Aorta (tissue), 5 donors: ENCODE results near the gene HPSE2. TPM values are rescaled to one million over a fixed set of nuclear protein-coding genes. Genes with fewer than 3 reads are reported as not detected.

Experiments
- ATAC-seq: fragments of 200-7000 bp; cut with Tn5 transposase; one replicate; pipeline ENCODE4 v1.9.1; 2022; ENCODE audit warnings: moderate library complexity; ENCODE audit not compliant: low FRiP score
- DNase-seq, 2 donors: peaks; one replicate each; pipeline ENCODE4 v3.0.0-alpha.2; 2020
- H3K27ac ChIP-seq, 2 donors: one replicate each; pipeline ENCODE4 v1.5.1; 2013; ENCODE audit warnings: low read length in 2 of 2, mild to moderate bottlenecking in 2 of 2, moderate library complexity in 2 of 2, control low read depth in 1 of 2, inconsistent platforms in 1 of 2, low read depth in 1 of 2
- H3K27me3 ChIP-seq, 2 donors: one replicate each; pipeline ENCODE4 v1.6.1; 2013; ENCODE audit warnings: control low read depth in 1 of 2, low read length in 1 of 2, mild to moderate bottlenecking in 1 of 2, moderate library complexity in 1 of 2; ENCODE audit not compliant: insufficient read depth in 2 of 2, control insufficient read depth in 1 of 2
- H3K36me3 ChIP-seq, 2 donors: one replicate each; pipeline ENCODE4 v1.6.1; 2013; ENCODE audit warnings: control low read depth in 1 of 2, low read length in 1 of 2, mild to moderate bottlenecking in 1 of 2; ENCODE audit not compliant: insufficient read depth in 2 of 2, control insufficient read depth in 1 of 2
- H3K4me1 ChIP-seq, 2 donors: one replicate each; pipeline ENCODE4 v1.6.1; 2013; ENCODE audit warnings: low read length in 2 of 2, control low read depth in 1 of 2, mild to moderate bottlenecking in 1 of 2, moderate library complexity in 1 of 2; ENCODE audit not compliant: insufficient read depth in 2 of 2, control insufficient read depth in 1 of 2
- H3K4me3 ChIP-seq, 2 donors: one replicate each; pipeline ENCODE4 v1.5.1; 2013; ENCODE audit warnings: low read length in 2 of 2, control low read depth in 1 of 2, mild to moderate bottlenecking in 1 of 2
- H3K9me3 ChIP-seq: one replicate; pipeline ENCODE4 v1.6.1; 2013; ENCODE audit warnings: mild to moderate bottlenecking, low read length; ENCODE audit not compliant: control insufficient read depth
- WGBS, 2 donors: extraction: QIAGEN DNeasy Blood & Tissue Kit; methylation state at CpG; one replicate each; pipeline ENCODE4 v1.1.7; 2013; 5-methylcytosine and 5-hydroxymethylcytosine counted together
- intact Hi-C, 2 donors: fragments of 100-400 bp; cut with DNase I; formaldehyde crosslinking; loops; one replicate each; pipeline versions ENCODE4 v1.14.2 to v1.15.0; 2022
- polyA plus RNA-seq, 2 donors: library from polyadenylated mRNA; stranded (reverse); fragments of 200-250 nt; gene quantifications; one replicate each; pipeline ENCODE4 v1.2.3, GENCODE V29; 2013
- total RNA-seq, 2 donors: library from RNA; stranded (reverse); fragmentation: NEBNext Ultra II Directional; extraction: Animal tissue kit (Norgen Biotek cat#: 25700); gene quantifications; one replicate each; pipeline ENCODE4 v1.2.1, GENCODE V29; 2021
- donor health status: healthy with polysubstance abuse.
- donor health status: Bipolar disorder and iron deficiency.
- donor health status: DM: no; HTN: no; CAD: no.
- donor health status: DM: no; HTN: no; CAD: no.
- donor health status: DM: yes; HTN: yes; CAD: no.

Gene HPSE2
- total and polyA plus RNA-seq, 4 donors, result 1.2 to 22.0 (median 4.8) TPM

DNA sequence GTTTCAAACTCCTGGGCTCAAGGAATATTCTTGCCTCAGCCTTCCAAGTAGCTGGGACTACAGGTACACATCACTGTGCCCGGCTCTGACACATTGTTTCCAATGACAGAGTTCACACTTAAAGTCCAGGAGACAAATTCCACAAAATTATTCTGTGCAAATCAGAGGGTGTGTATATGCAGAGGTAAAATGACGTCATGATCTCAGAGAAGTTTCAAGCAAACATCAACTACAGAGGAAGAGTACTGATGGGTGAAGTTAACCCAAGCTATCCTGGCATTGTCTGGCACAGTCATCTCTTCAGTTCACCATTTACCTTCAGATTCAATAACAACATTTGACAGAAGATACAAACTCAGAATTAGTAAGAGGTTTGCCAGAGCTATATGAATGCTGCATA is 388.9 kb downstream of the HPSE2 start:
- ATAC-seq, result no peak
- no peaks in the 10 kb centered on the region for H3K27me3 ChIP-seq
- H3K9me3 ChIP-seq, result no peaks in the 10 kb centered on the region
- H3K4me3 ChIP-seq, result no peak overlapping the region
- H3K4me1 ChIP-seq, result no peaks in the 10 kb centered on the region
- H3K36me3 ChIP-seq, result no peaks in the 10 kb centered on the region
- WGBS, 2 donors, result 72 to 88% methylated on average over 2 of the region's 2 CpGs
- no peak for DNase-seq
- no peak overlapping the region for H3K27ac ChIP-seq
- intact Hi-C loops, result no loop called here

DNA sequence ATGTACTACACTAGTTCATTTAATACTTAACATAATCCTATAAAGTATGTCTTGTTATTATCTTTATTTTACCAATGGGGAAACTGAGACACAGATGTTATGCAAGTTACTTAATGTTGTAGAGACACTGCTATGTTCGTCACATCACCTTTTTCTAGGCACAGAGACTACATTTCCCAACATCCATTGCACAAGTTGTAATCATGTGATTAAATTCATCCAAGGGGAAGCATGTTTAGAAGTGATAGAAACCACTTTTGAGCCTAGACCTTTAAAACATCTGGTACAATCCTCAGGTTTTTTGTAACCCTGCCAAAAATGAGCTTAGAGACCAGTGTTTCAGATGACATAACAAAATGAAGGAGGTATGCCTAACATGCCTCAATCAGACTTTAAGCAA is 402.1 kb downstream of the HPSE2 start:
- Histone ChIP-seq H3K36me3 (no peaks in the 10 kb centered on the region), H3K4me1 (no peaks in the 10 kb centered on the region), H3K9me3 (no peaks in the 10 kb centered on the region), H3K4me3 (no peak overlapping the region), H3K27ac (no peak overlapping the region), H3K27me3 (no peaks in the 10 kb centered on the region)
- DNase-seq (no peak), ATAC-seq (no peak)
- 89 to 90% methylated on average over 1 of the region's 1 CpG for WGBS, 2 donors
- intact Hi-C loops, result no loop called here

DNA sequence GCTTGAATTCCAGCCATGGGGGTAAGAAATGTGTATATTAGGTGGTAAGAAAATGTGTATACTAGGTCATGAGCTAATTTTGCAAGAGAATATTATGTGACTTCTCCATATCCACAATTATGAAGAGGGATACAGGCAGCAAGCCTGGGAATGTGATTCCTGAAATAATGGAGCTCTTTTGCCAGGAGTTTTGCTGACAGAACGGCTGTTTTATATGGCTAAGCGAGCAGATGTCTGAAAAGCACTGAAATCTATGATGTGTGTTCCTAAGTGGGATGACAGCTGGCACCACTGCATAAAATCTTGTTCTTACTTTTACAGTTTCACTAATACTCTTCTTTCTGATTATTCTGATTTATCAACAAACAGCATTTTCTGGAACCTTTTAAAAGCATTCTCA is 402.9 kb downstream of the HPSE2 start:
- WGBS, 2 donors, result 8 to 16% methylated on average over 2 of the region's 2 CpGs
- Histone ChIP-seq H3K4me1 (no peaks in the 10 kb centered on the region), H3K27me3 (no peaks in the 10 kb centered on the region), H3K36me3 (no peaks in the 10 kb centered on the region), H3K4me3 (no peak overlapping the region), H3K9me3 (no peaks in the 10 kb centered on the region), H3K27ac (no peak overlapping the region)
- no peak for ATAC-seq
- intact Hi-C loops, result no loop called here
- no peak for DNase-seq

DNA sequence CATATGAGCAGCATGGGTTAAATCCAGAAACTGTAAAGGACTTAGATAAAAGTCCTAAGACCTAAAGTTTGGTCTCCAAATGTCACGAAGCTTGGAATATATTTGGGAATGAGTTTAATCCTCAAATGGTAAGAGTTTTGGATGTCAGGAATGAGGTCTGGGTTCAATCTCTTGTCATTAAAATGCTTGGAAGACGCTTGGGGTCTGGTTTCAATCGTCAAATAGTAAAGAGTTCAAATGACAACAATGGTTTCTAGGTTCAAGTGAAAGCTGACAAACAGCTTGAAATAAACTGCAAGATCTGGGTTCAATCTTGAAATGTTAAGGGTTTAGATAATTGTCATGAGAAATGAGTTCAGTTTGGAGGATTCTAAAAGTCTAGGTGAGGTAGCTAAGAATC is 403.5 kb downstream of the HPSE2 start:
- Histone ChIP-seq H3K27ac (no peak overlapping the region), H3K4me1 (no peaks in the 10 kb centered on the region), H3K4me3 (no peak overlapping the region), H3K27me3 (no peaks in the 10 kb centered on the region), H3K36me3 (no peaks in the 10 kb centered on the region), H3K9me3 (no peaks in the 10 kb centered on the region)
- 37 to 40% methylated on average over 3 of the region's 3 CpGs for WGBS, 2 donors
- ATAC-seq (no peak), DNase-seq (no peak)
- intact Hi-C loops, result no loop called here

DNA sequence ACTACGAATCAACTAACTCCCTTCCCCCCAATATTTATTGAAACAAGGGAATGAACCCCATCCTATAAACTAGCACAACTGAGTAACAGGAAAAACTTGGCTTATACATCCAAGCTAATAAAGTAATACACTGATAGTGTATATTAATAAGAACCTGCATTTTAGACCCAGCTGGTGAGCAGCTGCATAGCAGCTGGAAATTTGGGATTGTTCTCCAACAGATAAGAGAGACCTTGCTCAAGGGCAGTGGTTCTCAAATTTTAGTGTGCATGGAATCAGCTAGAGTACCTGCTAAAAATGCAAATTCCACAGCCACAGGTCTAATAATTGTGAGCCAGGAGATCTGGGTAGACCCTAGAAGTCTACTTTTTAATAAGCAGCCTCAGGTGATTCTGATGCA is 404.3 kb downstream of the HPSE2 start:
- H3K36me3 ChIP-seq, result no peaks in the 10 kb centered on the region
- no peaks in the 10 kb centered on the region for H3K4me1 ChIP-seq
- no peak overlapping the region for H3K4me3 ChIP-seq
- DNase-seq, result no peak
- no peak for ATAC-seq
- intact Hi-C loops, result no loop called here
- H3K27me3 ChIP-seq, result no peaks in the 10 kb centered on the region
- no peaks in the 10 kb centered on the region for H3K9me3 ChIP-seq
- WGBS, 2 donors, result 75 to 94% methylated on average over 1 of the region's 1 CpG
- H3K27ac ChIP-seq, result no peak overlapping the region

DNA sequence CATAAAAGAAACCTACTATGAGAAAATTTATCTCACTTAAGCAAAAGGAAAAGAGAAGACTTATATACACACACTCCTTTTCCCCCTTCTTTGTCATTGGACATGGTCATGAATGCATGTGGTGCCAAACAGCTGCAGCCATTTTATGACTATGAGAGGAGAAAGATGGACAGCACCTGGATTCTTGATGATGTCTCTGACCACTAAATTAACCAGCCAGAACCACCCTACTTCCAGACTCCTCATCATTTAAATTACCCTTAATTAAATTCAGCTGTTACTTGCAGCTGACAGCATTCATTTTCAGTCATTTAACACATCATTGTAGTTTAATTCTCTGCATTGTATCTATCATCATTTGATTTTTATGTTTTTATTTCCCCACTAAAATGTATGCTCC is 409.9 kb downstream of the HPSE2 start:
- DNase-seq (no peak), ATAC-seq (no peak)
- Histone ChIP-seq H3K27ac (no peak overlapping the region), H3K4me1 (no peaks in the 10 kb centered on the region), H3K36me3 (no peaks in the 10 kb centered on the region), H3K9me3 (no peaks in the 10 kb centered on the region), H3K27me3 (no peaks in the 10 kb centered on the region), H3K4me3 (no peak overlapping the region)
- intact Hi-C loops, result no loop called here

DNA sequence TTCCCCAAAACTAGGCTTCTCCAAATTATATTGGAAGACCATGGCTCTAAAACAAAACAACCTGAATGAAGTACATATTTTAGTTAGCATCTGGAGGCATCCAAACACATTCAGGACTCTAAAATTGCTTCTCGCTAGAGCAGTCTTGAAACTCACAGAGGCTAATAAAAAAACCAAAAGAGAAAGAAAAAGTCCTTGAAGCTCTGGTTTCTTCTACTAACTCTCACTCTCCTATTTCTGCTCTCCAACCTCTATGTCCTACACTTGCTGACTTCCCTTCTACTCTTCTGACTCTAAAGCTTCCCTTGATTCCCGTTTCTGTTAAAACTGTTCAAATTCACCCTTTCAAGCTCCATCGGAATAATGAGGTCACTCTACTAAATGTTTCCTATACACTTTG is 418.3 kb downstream of the HPSE2 start:
- ATAC-seq (no peak), DNase-seq (no peak)
- H3K27me3 ChIP-seq, result no peaks in the 10 kb centered on the region
- H3K36me3 ChIP-seq, result no peaks in the 10 kb centered on the region
- intact Hi-C loops, result no loop called here
- no peaks in the 10 kb centered on the region for H3K9me3 ChIP-seq
- WGBS, 2 donors, result 89 to 90% methylated on average over 3 of the region's 3 CpGs
- no peaks in the 10 kb centered on the region for H3K4me1 ChIP-seq
- H3K27ac ChIP-seq, result no peak overlapping the region
- H3K4me3 ChIP-seq, result no peak overlapping the region

DNA sequence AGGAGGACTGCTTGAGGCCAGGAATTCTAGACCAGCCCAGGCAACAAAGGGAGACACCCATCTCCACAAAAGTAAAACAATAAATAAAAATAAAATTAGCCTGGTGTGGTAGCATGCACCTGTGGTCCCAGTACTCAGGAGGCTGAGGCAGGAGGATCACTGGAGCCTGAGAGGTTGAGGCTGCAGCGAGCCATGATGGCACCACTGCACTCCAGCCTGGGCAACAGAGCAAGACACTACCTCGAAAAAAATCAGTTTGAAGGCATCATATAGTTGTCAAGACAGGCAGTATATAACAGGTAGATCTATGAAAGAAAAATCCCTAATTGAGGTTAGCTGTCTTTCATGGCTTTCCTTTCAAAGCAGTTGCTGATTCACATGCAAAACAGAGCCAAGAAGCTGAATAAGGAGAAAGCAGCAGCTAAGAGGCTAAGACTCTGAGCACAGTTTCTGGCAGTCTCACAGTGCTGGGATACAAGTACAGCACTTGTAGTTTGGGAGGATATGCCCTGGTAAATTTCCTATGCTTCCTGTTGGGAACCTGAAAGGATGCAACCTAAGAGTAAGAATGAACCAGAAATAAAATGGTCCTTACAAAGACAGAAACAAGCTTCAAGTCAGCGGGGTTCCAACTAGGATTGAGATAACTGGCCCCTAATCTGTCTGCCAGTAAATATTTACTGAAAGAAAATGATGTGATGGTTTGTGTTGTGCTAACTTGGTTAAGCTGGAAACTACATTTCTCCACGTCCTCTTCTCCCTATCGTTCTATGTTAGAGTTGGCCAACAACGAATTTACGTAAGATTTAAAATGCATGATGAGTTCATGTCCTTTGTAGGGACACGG is 420.4 kb downstream of the HPSE2 start:
- Histone ChIP-seq H3K4me3 (no peak overlapping the region), H3K36me3 (no peaks in the 10 kb centered on the region), H3K9me3 (no peaks in the 10 kb centered on the region), H3K27me3 (no peaks in the 10 kb centered on the region), H3K4me1 (no peaks in the 10 kb centered on the region), H3K27ac (no peak overlapping the region)
- no peak for ATAC-seq
- DNase-seq, result no peak
- intact Hi-C loops, result no loop called here
- whole genome bisulfite sequencing, 2 donors, result 72 to 76% methylated on average over 8 of the region's 8 CpGs

DNA sequence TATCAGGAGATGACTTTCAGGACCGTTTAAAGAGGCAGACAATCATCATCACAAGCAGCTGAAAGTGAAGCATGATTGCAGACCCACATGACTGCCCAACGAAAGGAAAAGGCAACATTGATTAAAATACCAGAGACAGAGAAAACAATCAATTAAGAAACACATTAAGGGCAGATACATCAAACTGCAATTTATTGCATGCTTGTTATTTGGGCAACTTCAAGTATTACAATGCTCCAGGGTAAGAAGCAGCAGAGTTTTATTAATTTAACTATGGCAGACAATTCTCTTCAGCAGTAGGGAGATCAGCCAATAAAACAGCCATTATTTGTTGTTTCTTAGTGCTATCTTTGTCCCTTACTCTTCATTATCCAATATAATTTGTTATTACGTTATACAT is 421.2 kb downstream of the HPSE2 start:
- no peak for DNase-seq

More for the DNA sequence above, 421.2 kb downstream of the HPSE2 start:
- Histone ChIP-seq H3K27ac (no peak overlapping the region), H3K36me3 (no peaks in the 10 kb centered on the region), H3K9me3 (no peaks in the 10 kb centered on the region), H3K27me3 (no peaks in the 10 kb centered on the region), H3K4me1 (no peaks in the 10 kb centered on the region), H3K4me3 (no peak overlapping the region)
- intact Hi-C loops, result no loop called here
- no peak for ATAC-seq
- 31 to 32% methylated on average over 3 of the region's 3 CpGs for WGBS, 2 donors
